PFSK-1 (cell line): Measurements from ENCODE around the gene PIEZO2.

Experiments used
- FOXP2 ChIP-seq: optimal IDR thresholded peaks from 2 replicates; pipeline ENCODE3; 2011; ENCODE audit warnings: borderline replicate concordance, control low read depth, inconsistent platforms; ENCODE audit not compliant: insufficient read depth; ENCODE audit errors: extremely low read length, extremely low read depth
- POLR2AphosphoS5 ChIP-seq: IDR thresholded peaks from 2 replicates; pipeline ENCODE4 v1.6.1; 2012; ENCODE audit warnings: low read depth, mild to moderate bottlenecking, control low read depth, low read length, moderate library complexity
- SIN3A ChIP-seq: IDR thresholded peaks from 2 replicates; pipeline ENCODE4 v1.6.1; 2012; ENCODE audit warnings: mild to moderate bottlenecking, low read length, moderate library complexity, borderline replicate concordance; ENCODE audit not compliant: insufficient read depth
- TF ChIP-seq, protein P1 (sequence below), 2 experiments: IDR thresholded peaks; 2 replicates each; pipeline versions ENCODE4 v1.6.1 to v1.8.0; 2011 to 2012; ENCODE audit warnings: low read depth in 2 of 2, low read length in 2 of 2, control low read depth in 1 of 2, inconsistent platforms in 1 of 2, mild to moderate bottlenecking in 1 of 2, moderate library complexity in 1 of 2; ENCODE audit not compliant: insufficient read depth in 1 of 2

DNA sequence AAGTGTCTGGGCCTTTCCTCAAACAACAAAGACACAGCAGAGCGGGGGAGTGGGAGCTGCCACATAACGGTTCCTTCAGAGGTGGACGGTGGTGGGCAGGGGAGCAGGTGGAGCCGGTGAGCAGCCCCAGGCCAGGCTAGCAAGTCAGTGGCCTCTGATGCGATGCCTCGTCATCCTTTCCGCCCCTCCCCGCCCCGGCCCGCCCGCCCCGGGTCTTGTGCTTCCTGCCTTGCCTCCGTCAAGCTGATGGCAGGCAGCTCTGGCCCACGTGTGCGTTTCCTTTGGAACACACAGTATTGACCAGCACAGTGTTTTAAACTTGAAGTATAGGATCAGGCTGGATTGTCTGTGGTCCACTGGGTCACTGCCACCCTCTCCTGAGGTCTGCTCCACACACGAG is 38.9 kb downstream of the PIEZO2 start:
- TF ChIP-seq SIN3A: no peak
- TF ChIP-seq, protein P1, sequence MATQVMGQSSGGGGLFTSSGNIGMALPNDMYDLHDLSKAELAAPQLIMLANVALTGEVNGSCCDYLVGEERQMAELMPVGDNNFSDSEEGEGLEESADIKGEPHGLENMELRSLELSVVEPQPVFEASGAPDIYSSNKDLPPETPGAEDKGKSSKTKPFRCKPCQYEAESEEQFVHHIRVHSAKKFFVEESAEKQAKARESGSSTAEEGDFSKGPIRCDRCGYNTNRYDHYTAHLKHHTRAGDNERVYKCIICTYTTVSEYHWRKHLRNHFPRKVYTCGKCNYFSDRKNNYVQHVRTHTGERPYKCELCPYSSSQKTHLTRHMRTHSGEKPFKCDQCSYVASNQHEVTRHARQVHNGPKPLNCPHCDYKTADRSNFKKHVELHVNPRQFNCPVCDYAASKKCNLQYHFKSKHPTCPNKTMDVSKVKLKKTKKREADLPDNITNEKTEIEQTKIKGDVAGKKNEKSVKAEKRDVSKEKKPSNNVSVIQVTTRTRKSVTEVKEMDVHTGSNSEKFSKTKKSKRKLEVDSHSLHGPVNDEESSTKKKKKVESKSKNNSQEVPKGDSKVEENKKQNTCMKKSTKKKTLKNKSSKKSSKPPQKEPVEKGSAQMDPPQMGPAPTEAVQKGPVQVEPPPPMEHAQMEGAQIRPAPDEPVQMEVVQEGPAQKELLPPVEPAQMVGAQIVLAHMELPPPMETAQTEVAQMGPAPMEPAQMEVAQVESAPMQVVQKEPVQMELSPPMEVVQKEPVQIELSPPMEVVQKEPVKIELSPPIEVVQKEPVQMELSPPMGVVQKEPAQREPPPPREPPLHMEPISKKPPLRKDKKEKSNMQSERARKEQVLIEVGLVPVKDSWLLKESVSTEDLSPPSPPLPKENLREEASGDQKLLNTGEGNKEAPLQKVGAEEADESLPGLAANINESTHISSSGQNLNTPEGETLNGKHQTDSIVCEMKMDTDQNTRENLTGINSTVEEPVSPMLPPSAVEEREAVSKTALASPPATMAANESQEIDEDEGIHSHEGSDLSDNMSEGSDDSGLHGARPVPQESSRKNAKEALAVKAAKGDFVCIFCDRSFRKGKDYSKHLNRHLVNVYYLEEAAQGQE (IDR thresholded peaks at IDR 0.05; ENCODE audit: insufficient read depth in 1 of 2, low read depth in 2 of 2, low read length in 2 of 2): no peak
- TF ChIP-seq POLR2AphosphoS5: no peak
- TF ChIP-seq FOXP2: no peak
